G401.6 (cell line): ENCODE measurements around the gene ZSCAN22.
"Not testable (repeated sequence)": the region's sequence is repeated elsewhere in the genome, so short reads cannot be mapped to it uniquely, and the experiment has no call there.

ENCODE experiments used
- FAIRE-seq: peaks from 2 replicates; lab custom pipeline; 2012; peaks lifted over from hg19 to GRCh38; lab: Jason Lieb, UNC

Gene ZSCAN22

DNA sequence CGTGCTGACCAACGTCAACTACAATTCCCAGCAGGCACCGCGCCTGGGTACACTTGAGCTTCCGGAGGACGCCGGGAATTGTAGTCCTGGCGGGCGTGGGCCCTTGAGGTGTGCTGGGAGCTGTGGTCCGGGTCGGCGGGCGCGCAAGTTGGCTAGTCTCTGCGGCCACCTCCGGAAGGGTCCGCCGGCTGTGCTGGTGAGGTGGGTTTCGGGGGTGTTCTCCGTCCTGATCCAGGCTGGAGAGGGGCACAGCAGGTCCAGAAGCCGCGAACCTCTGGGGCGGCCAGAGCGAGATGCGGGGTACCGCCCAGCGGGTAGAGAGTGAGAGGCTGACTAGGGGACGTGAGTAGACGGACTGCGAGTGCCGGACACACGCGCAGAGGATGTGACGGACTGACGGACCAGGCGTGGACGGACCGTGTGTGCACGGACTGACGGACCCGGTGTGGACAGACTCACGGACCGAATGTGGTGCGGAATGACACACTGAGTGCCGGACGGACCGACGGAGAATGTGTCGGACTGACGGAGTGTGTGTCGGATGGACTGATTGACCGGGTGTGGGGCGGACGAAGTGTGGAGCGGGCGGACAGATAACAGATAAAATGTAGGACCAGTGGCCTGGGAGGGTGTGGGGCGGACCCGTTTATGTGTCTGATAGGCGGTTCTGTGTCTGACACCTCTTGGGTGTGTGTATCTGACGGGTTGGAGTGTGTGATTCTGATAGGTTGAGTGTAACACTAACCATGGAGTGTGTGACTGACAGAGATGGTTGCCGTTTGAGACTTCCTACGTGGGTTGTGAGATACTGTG is at the start of gene ZSCAN22:
ZSCAN22 (plus strand) TSS at position 81 of the 813 bp plus-strand sequence. CDS start 7,809 bp downstream, outside the sequence.
- FAIRE-seq = peak; percentile 11

- no peak for FAIRE-seq
Measured at GRCh38 chr19:58277197-58277596, 49.6 kb upstream of the ZSCAN22 start.

GRCh38 chr19:58277748-58278540 is 48.9 kb upstream of the ZSCAN22 start:
- FAIRE-seq = no peak

DNA sequence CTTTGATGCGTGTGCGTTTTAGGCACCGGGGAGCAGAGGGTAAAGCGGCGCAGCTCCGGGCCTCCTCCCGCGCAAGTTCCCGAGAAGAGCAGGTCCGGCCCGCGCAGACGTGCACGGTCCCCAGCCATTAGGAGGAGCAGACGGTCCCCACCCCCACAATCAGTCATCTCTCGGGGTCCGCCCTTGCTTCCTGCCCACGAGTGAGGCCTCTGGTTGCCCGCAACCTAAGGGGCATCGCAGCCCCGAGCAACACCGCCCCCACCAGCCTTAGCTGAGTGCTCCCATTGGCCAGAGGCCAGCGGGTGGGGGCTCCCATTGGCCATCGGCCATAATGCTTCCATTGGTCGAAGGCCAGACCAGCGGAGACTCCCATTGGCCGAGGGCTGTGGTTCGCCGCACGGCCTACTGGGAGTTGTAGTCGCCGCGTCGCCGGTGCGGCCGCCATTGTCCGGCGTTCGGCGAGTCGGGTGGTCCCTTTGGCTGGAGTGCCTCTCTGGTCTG is 48.2 kb upstream of the ZSCAN22 start, which contains the start of gene ZNF8:
ZNF8 (plus strand) TSS at position 415 of the 501 bp plus-strand sequence. CDS start 127 bp downstream, outside the sequence.
- peak; percentile 99 for FAIRE-seq

DNA sequence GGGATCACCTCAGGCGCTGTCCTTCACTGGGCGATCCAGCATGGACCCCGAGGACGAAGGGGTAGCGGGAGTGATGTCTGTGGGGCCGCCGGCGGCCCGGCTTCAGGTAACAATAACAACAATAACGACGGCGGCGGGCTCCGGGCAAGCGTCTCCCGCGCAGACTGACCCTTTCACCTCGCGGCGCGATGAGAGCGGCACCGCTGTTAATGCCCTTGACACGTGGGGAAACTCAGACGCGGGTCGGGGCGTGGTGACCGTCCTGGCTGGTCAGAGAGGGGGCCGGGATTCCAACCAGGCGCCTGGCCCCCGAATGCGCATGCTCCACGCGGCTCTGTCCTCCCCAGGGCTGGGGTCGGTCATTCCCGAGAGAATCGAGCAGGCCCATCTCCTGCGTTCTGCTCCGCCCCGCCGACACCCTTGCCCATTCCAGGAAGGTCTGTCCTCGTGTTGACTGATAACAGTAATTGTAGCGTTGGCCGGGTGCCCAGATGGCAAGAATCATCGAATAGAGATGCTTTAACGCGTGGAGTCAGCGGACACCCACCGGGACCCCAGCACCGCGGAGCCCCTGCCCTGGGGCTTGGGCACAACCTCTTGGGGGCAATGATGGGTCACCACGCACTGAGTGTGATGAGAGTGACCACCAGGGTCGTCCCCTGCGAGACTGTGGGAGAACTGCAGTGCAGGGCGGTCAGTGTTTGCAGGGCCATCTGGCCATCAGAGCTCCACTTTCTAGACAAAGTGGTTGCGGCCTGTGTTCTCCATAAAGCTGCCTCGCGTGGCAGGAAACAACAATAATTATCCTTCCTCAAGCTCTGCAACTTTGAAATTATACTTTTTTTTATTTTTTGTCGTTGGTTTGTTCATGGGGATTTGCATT is 47.5 kb upstream of the ZSCAN22 start:
- FAIRE-seq = no peak

DNA sequence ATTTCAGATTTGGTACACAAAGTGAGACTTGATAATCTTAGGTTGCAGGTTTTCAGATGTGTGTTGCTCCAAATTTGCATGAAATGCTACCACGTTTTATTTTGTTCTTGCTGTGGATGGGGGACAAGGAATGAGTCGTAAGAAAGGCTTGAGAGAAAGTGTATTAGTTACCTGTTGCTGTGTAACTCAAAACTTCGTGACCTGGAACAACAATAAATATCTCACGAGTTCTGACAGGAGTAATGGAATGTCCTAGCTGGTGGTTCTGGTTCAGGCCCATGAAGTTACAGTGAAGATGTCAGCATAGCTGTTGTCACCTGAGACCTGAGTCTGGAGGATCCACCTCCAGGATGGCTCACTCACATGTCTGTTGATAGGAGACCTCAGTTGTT is 46.9 kb upstream of the ZSCAN22 start:
- FAIRE-seq = no peak

DNA sequence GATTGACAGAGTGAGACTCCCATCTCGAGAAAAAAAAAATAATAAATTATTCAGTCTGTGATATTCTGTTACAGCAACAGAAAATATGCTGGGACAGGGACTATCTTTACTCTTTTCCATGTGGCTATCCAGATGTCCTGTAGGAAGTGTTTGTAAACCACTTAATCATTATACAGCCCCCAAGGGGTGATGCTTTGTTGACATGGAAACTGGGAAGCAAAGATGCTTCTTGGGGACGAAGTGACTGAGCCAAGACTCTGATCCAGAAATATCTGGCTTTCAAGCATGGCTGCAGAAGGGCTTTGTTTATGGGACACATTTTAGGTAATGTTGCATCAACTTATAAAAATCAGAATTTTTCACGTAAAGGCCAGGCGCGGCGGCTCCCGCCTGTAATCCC is 42.6 kb upstream of the ZSCAN22 start:
- FAIRE-seq = no peak

- no peak for FAIRE-seq
Measured at GRCh38 chr19:58291943-58292342, 34.9 kb upstream of the ZSCAN22 start.

- FAIRE-seq = no peak
Measured at GRCh38 chr19:58294743-58295374, 31.9 kb upstream of the ZSCAN22 start.

DNA sequence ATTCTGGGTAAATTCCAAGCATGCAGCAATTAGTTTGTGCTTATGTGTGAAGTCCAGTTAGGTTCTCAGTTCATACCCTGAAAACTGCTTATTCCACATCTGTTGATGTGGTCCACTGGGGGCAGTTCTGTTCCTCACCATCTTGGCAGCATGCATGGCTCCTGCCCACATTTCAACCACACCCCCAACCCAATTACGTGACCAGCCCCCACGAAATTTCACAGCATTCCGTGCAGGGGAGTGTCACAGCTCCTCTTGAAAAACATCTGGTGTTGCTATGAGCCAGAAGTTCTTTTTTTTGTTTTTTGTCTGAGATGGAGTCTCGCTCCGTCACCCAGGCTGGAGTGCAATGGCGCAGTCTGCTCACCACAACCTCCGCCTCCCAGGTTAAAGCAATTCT is 30.7 kb upstream of the ZSCAN22 start:
- no peak for FAIRE-seq

DNA sequence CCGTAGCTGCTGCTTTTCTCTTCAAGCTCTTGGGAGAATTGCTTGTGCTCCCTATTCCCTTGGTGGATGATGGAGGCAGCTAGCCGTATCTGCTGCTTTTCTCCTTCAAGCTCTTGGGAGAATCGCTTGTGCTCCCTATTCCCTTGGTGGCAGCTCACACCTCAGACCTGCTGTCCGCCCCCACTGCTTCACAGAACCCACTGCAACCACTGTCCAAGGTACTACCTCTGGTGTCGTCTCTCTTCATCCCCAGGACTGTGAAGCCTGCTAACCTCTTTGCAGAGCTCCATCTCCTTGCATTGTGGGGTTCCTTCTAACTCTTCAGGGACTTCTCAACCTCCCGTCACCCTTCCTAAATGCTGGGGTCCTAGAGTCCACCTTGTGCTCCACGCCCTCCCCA is 26.2 kb upstream of the ZSCAN22 start:
- FAIRE-seq = no peak

GRCh38 chr19:58304255-58304654 is 22.5 kb upstream of the ZSCAN22 start:
- no peak for FAIRE-seq

GRCh38 chr19:58304748-58305064 is 22.1 kb upstream of the ZSCAN22 start:
- FAIRE-seq = no peak

DNA sequence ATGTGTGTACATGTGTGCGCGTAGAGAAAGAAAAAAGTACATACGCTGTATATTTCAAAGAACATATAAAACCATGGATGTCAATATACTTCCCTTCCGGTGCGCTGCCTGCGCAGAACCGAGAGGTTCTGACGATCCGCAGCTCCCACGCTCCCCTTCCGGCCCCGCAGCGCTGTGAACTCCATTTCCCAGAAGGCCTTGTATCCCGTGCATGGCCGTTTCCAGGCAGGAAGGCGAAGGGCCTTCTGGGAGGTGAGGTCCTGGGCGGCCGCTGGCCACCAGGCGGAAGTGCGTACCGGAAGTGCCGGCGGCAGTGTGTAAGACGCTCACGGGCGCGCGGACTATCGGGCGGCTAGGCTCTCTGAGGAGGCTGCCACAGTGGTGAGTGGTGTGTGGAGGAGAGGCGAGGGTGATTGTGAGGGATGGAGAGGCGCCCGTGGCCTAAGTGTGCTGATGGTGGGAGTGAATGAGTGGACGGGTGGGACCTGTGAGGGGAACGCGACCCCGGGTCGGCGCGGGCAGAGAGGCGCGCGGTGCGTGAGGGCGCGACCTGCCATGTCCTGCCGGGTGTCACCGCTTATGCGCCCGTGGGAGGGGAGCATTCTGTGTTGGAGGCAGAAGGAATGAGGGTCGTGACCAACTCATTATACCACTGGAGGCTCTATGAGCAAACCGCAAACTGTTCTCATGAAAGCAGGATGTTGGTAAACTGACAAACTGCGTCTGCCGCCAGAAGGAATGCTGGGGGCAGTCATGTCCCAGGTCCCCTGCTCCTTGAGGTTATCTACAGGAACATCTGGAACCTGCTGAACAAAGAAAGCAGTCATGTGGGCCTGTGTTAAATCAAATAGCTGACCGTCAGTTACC is 21.5 kb upstream of the ZSCAN22 start, which contains the start of gene ERVK3-1:
ERVK3-1 (plus strand) TSS at position 313 of the 867 bp plus-strand sequence. CDS start 6,792 bp downstream, outside the sequence.
- FAIRE-seq = peak; percentile 96

- no peak for FAIRE-seq
Measured at GRCh38 chr19:58305932-58306323, 20.9 kb upstream of the ZSCAN22 start.

DNA sequence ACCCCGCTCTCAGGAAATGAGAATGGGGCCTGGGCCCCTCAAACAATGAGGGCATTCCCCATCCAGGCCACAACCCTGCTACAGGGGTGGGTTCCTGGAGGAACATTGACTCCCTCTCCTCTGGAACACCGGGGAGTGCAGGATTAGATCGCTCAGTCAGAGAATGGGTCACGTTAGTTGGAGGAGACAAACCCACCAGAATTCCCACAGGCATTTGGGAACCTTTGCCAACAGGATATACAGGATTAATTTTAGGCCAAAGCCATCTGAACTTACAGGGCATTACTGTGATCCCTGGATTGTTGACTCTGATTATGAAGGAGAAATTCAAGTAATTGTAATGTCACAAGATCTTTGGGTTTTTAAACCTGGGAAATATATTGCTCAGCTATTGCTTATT is 19.1 kb upstream of the ZSCAN22 start:
- FAIRE-seq = no peak

DNA sequence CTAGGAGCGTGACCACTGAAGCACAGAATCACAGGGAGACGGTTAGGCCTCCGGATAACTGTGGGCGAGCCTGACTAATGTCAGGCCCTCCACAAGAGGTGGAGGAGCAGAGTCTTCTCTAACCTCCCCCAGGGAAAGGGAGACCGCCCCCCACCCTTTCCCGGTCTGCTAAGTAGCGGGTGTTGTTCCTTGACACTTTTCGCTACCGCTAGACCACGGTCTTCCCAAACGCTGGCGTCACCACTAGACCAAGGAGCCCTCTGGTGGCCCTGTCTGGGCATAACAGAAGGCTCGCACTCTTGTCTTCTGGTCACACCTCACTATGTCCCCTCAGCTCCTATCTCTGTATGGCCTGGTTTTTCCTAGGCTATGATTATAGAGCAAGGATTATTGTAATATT is 16.1 kb upstream of the ZSCAN22 start:
- FAIRE-seq = not testable (repeated sequence)

DNA sequence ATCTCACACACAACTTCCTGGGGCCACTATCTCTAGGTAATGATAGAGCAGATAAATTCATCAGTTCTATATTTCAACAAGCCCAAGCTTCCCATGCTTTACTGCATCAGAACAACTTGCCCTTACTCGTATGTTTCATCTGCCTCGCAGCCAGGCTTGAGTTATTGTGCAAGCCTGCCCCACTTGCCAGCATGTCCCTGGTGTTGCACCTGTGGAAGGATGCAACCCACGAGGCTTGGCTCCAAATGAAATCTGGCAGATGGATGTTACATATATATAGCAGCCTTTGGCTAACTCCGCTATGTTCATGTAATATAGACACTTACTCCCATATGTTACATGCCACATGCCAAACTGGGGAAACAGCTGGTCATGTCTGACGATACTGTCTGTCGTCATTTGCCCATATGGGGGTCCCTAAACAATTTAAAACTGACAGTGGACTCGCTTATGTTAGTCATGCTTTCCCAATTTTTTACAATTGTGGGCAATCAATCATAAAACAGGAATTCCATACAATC is 15.4 kb upstream of the ZSCAN22 start:
- no peak for FAIRE-seq

DNA sequence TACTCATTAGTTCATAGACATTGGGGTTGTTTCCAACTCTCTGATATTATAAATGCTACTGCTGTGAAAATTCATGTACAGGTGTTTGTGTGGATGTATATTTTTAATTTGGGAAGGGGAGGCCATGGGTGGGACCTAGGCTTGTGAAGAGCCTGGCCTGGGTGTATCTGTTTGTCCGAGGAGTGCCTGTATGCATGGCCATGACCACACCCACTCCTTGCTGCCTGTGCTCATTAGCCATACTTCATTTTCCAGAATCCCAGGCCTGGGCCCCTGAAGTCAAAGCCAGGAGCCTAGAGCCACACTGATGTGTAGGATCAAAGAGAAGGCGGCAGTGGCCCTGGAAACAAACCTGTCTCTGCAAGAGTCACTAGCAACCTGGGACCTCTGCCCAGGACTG is 11.2 kb upstream of the ZSCAN22 start:
- FAIRE-seq = no peak

DNA sequence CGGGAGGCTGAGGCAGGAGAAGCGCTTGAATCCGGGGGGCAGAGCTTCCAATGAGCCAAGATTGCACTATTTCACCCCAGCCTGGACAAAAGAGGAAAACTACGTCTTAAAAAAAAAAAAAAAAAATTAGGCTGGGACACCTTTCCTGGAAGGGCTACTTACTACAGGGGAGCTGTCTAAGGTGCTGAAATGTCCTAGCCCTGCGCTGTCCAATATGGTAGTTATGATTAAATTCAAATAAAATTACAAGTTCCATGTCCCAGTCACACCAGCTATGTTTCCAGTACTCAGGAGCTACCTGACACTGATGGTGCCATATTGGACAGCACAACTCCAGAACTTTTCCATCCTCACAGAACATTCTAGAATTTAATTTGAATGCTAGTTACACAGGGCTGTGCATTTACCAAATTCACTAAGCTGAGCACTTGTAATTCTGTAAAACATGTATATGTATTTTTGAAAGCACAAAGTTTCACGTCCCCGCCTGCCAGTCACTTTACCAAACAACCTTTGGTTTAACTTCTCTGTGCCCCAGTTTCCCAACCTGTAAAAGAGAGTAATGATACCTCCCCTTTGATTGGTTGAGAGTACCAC is 9.2 kb upstream of the ZSCAN22 start:
- FAIRE-seq = no peak
